Hepatocyte (in vitro differentiated cells): ENCODE results near the gene AQP12B. TPM values are rescaled to one million over a fixed set of nuclear protein-coding genes. Genes with fewer than 3 reads are reported as not detected.

ENCODE experiments used
- DNase-seq: peaks from one replicate; pipeline ENCODE4 v3.0.0-alpha.2; 2016; ENCODE audit warnings: low spot score
- H2AFZ ChIP-seq: fragments of 200-600 bp; sonication (generic); 2 replicates; pipeline ENCODE4 v1.6.0; 2016; ENCODE audit warnings: antibody characterized with exemption, mild to moderate bottlenecking
- H3K27ac ChIP-seq: fragments of 200-600 bp; sonication (generic); 2 replicates; pipeline ENCODE4 v1.5.1; 2016; ENCODE audit warnings: mild to moderate bottlenecking
- H3K27me3 ChIP-seq: fragments of 200-600 bp; sonication (generic); 2 replicates; pipeline ENCODE4 v1.6.1; 2016
- H3K36me3 ChIP-seq: fragments of 200-600 bp; sonication (generic); replicated peaks from 2 replicates; pipeline ENCODE4 v1.5.1; 2016; ENCODE audit warnings: low read depth; ENCODE audit not compliant: insufficient read depth
- H3K4me1 ChIP-seq: fragments of 200-600 bp; sonication (generic); 2 replicates; pipeline ENCODE4 v1.5.1; 2016; ENCODE audit warnings: mild to moderate bottlenecking, moderate library complexity; ENCODE audit not compliant: insufficient read depth
- H3K4me2 ChIP-seq: fragments of 200-600 bp; sonication (generic); 2 replicates; pipeline ENCODE4 v1.6.0; 2016
- H3K4me3 ChIP-seq: fragments of 200-600 bp; sonication (generic); 2 replicates; pipeline ENCODE4 v1.5.1; 2016; ENCODE audit warnings: mild to moderate bottlenecking
- H3K79me2 ChIP-seq: fragments of 200-600 bp; sonication (generic); 2 replicates; pipeline ENCODE4 v1.6.0; 2017; ENCODE audit warnings: mild to moderate bottlenecking
- H3K9me2 ChIP-seq: fragments of 200-600 bp; sonication (generic); replicated peaks from 2 replicates; pipeline ENCODE4 v1.6.0; 2017; ENCODE audit warnings: mild to moderate bottlenecking; ENCODE audit not compliant: insufficient read depth
- H3K9me3 ChIP-seq: fragments of 200-600 bp; sonication (generic); 2 replicates; pipeline ENCODE4 v1.5.1; 2016; ENCODE audit warnings: low read depth, mild to moderate bottlenecking
- H4K20me1 ChIP-seq: fragments of 200-600 bp; sonication (generic); 2 replicates; pipeline ENCODE4 v1.6.0; 2016; ENCODE audit warnings: mild to moderate bottlenecking; ENCODE audit not compliant: insufficient read depth, poor library complexity, severe bottlenecking
- CTCF ChIP-seq: fragments of 200-600 bp; sonication (generic); IDR thresholded peaks from 2 replicates; pipeline ENCODE4 v1.5.1; 2016; ENCODE audit warnings: antibody characterized with exemption, mild to moderate bottlenecking; ENCODE audit not compliant: poor library complexity
- EZH2 ChIP-seq: fragments of 200-600 bp; sonication (generic); IDR thresholded peaks from 2 replicates; pipeline ENCODE4 v1.6.1; 2016; ENCODE audit warnings: antibody characterized with exemption, mild to moderate bottlenecking, borderline replicate concordance
- EZH2phosphoT487 ChIP-seq: fragments of 200-600 bp; sonication (generic); IDR thresholded peaks from one replicate; pipeline ENCODE4 v1.6.1; 2018; ENCODE audit warnings: antibody characterized with exemption, mild to moderate bottlenecking, low read depth, moderate library complexity; ENCODE audit not compliant: unreplicated experiment, severe bottlenecking
- WGBS: methylation state at CpG from one replicate; pipeline ENCODE4 v1.1.6; 2016; ENCODE audit warnings: low lambda C conversion rate; ENCODE audit errors: missing lambda C conversion rate; 5-methylcytosine and 5-hydroxymethylcytosine counted together
- polyA plus RNA-seq: library from polyadenylated mRNA; unstranded; fragments of >200 nt; fragmentation: Nextera tagmentation; extraction: Ambion mirVana; gene quantifications from 2 replicates; pipeline ENCODE4 v1.2.1, GENCODE V29; 2016
- total RNA-seq: library from RNA; depleted of rRNA; stranded (reverse); fragments of >200 nt; gene quantifications from 2 replicates; pipeline ENCODE4 v1.2.3, GENCODE V29; 2014

AQP12B gene
- total and polyA plus RNA-seq, 2 experiments from 2014 or later = 0.53 TPM; not detected in 1

GRCh38 chr2:240719676-240720545 is 37.2 kb upstream of the AQP12B start:
- Histone ChIP-seq H3K27ac (no peak overlapping the region), H3K9me2 (no peaks in the 10 kb centered on the region), H3K36me3 (no peaks in the 10 kb centered on the region), H2AFZ (no peak overlapping the region), H3K4me2 (no peak overlapping the region), H4K20me1 (no peaks in the 10 kb centered on the region), H3K4me1 (no peaks in the 10 kb centered on the region), H3K4me3 (no peak overlapping the region), H3K27me3 (no peaks in the 10 kb centered on the region), H3K9me3 (no peaks in the 10 kb centered on the region), H3K79me2 (no peaks in the 10 kb centered on the region)
- no peak for DNase-seq
- 92% methylated on average over 24 of the region's 25 CpGs for WGBS
- TF ChIP-seq CTCF = no peak
- TF ChIP-seq EZH2 = no peak
- no peak for TF ChIP-seq EZH2phosphoT487

GRCh38 chr2:240718896-240719490 is 36.3 kb upstream of the AQP12B start:
- no peak for DNase-seq
- no peak overlapping the region for H3K4me3 ChIP-seq
- TF ChIP-seq EZH2 (no peak), EZH2phosphoT487 (no peak), CTCF (no peak)
- 95% methylated on average over 25 of the region's 25 CpGs for WGBS
- no peaks in the 10 kb centered on the region for H3K27me3 ChIP-seq
- H3K27ac ChIP-seq = no peak overlapping the region
- no peak overlapping the region for H3K4me2 ChIP-seq
- no peaks in the 10 kb centered on the region for H3K9me3 ChIP-seq
- H4K20me1 ChIP-seq = no peaks in the 10 kb centered on the region
- no peaks in the 10 kb centered on the region for H3K79me2 ChIP-seq
- H2AFZ ChIP-seq = no peak overlapping the region
- no peaks in the 10 kb centered on the region for H3K36me3 ChIP-seq
- no peaks in the 10 kb centered on the region for H3K4me1 ChIP-seq
- H3K9me2 ChIP-seq = no peaks in the 10 kb centered on the region

- H3K4me3 ChIP-seq = no peak overlapping the region
- no peak for DNase-seq
- H3K4me2 ChIP-seq = no peak overlapping the region
- no peak overlapping the region for H3K27ac ChIP-seq
- H3K9me2 ChIP-seq = no peaks in the 10 kb centered on the region
- H3K4me1 ChIP-seq = no peaks in the 10 kb centered on the region
- H3K27me3 ChIP-seq = no peaks in the 10 kb centered on the region
- no peaks in the 10 kb centered on the region for H3K9me3 ChIP-seq
- H4K20me1 ChIP-seq = no peaks in the 10 kb centered on the region
- TF ChIP-seq EZH2 (no peak), EZH2phosphoT487 (no peak), CTCF (no peak)
- no peaks in the 10 kb centered on the region for H3K79me2 ChIP-seq
- WGBS = 91% methylated on average over 27 of the region's 31 CpGs
- H3K36me3 ChIP-seq = no peaks in the 10 kb centered on the region
- H2AFZ ChIP-seq = no peak overlapping the region
Measured at GRCh38 chr2:240717681-240718581, 35.2 kb upstream of the AQP12B start.
